GM23338 (cell line): ENCODE results near the gene CAMTA1.

Source experiments
- CREB1 ChIP-seq: fragments of 250-450 bp; sonication (Bioruptor Pico); IDR thresholded peaks from 2 replicates; pipeline ENCODE4 v1.5.0; 2020; ENCODE audit warnings: low read depth, mild to moderate bottlenecking, moderate library complexity
- CTCF ChIP-seq, 2 experiments: fragments of 200-600 bp in 1 of 2; sonication (generic) in 1 of 2; conservative IDR thresholded peaks; 2 replicates each; pipeline versions ENCODE4 v1.5.1 to v1.6.1; 2016 to 2017; ENCODE audit warnings: antibody characterized with exemption in 2 of 2, low read depth in 2 of 2, mild to moderate bottlenecking in 2 of 2, moderate library complexity in 1 of 2
- ETS1 ChIP-seq: IDR thresholded peaks from 2 replicates; pipeline ENCODE4 v1.6.1; 2016; ENCODE audit warnings: antibody characterized with exemption
- EZH2 ChIP-seq: fragments of 200-600 bp; sonication (generic); IDR thresholded peaks from one replicate; pipeline ENCODE4 v1.8.0; 2017; ENCODE audit warnings: antibody characterized with exemption, mild to moderate bottlenecking, low read depth; ENCODE audit not compliant: unreplicated experiment
- EZH2phosphoT487 ChIP-seq: fragments of 200-600 bp; sonication (generic); IDR thresholded peaks from one replicate; pipeline ENCODE4 v1.8.1; 2018; ENCODE audit warnings: antibody characterized with exemption; ENCODE audit not compliant: unreplicated experiment
- JUNB ChIP-seq: IDR thresholded peaks from one replicate; pipeline ENCODE4 v1.6.1; 2016; ENCODE audit warnings: antibody characterized with exemption; ENCODE audit not compliant: unreplicated experiment
- NANOG ChIP-seq: IDR thresholded peaks from 2 replicates; pipeline ENCODE4 v1.6.1; 2016; ENCODE audit warnings: antibody characterized with exemption, borderline replicate concordance
- POLR2AphosphoS5 ChIP-seq: IDR thresholded peaks from 2 replicates; pipeline ENCODE4 v1.6.1; 2016; ENCODE audit warnings: antibody characterized with exemption, low read depth
- STAT1 ChIP-seq: IDR thresholded peaks from one replicate; pipeline ENCODE4 v1.6.1; 2016; ENCODE audit warnings: antibody characterized with exemption; ENCODE audit not compliant: unreplicated experiment
- ZNF331 ChIP-seq: fragments of 250-450 bp; sonication (Bioruptor Pico); IDR thresholded peaks from 2 replicates; pipeline ENCODE4 v1.5.0; 2020; ENCODE audit warnings: low read depth, mild to moderate bottlenecking, moderate library complexity
- ZNF462 ChIP-seq: fragments of 250-450 bp; sonication (Bioruptor Pico); IDR thresholded peaks from 2 replicates; pipeline ENCODE4 v1.5.0; 2020; ENCODE audit warnings: mild to moderate bottlenecking, moderate library complexity
- TF ChIP-seq, protein P1 (sequence below): IDR thresholded peaks from one replicate; pipeline ENCODE4 v1.6.1; 2018; ENCODE audit warnings: antibody characterized with exemption; ENCODE audit not compliant: unreplicated experiment

GRCh38 chr1:7325254-7325653 lies 540.0 kb downstream of the CAMTA1 start:
- no peak for TF ChIP-seq JUNB
- no peak for TF ChIP-seq EZH2
- no peak for TF ChIP-seq CTCF (conservative IDR thresholded peaks at IDR 0.05; ENCODE audit: low read depth in 2 of 2)
- TF ChIP-seq, protein P1, sequence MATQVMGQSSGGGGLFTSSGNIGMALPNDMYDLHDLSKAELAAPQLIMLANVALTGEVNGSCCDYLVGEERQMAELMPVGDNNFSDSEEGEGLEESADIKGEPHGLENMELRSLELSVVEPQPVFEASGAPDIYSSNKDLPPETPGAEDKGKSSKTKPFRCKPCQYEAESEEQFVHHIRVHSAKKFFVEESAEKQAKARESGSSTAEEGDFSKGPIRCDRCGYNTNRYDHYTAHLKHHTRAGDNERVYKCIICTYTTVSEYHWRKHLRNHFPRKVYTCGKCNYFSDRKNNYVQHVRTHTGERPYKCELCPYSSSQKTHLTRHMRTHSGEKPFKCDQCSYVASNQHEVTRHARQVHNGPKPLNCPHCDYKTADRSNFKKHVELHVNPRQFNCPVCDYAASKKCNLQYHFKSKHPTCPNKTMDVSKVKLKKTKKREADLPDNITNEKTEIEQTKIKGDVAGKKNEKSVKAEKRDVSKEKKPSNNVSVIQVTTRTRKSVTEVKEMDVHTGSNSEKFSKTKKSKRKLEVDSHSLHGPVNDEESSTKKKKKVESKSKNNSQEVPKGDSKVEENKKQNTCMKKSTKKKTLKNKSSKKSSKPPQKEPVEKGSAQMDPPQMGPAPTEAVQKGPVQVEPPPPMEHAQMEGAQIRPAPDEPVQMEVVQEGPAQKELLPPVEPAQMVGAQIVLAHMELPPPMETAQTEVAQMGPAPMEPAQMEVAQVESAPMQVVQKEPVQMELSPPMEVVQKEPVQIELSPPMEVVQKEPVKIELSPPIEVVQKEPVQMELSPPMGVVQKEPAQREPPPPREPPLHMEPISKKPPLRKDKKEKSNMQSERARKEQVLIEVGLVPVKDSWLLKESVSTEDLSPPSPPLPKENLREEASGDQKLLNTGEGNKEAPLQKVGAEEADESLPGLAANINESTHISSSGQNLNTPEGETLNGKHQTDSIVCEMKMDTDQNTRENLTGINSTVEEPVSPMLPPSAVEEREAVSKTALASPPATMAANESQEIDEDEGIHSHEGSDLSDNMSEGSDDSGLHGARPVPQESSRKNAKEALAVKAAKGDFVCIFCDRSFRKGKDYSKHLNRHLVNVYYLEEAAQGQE, result no peak
- no peak for TF ChIP-seq EZH2phosphoT487
- TF ChIP-seq CREB1, result no peak
- TF ChIP-seq POLR2AphosphoS5, result no peak
- TF ChIP-seq ETS1, result no peak
- no peak for TF ChIP-seq STAT1
- TF ChIP-seq ZNF331 (CRISPR knock-in tag), result no peak
- TF ChIP-seq NANOG, result no peak
- no peak for TF ChIP-seq ZNF462 (CRISPR knock-in tag)
